ENCODE results near the gene ZFR2.
A peak's percentile ranks its signal among the peaks of the same experiment; 100 is the strongest.

ZFR2 gene

GRCh38 chr19:3805859-3806258 lies 63.0 kb downstream of the ZFR2 start:
- intact Hi-C loops (cut with DNase I; ENCODE audit: low total_unique reads), result no loop called here
- TF ChIP-seq CTCF (IDR thresholded peaks at IDR 0.05), result no peak
- Histone ChIP-seq H3K36me3 (no peaks in the 10 kb centered on the region), H3K4me3 (no peak overlapping the region), H3K27ac (no peak overlapping the region), H3K27me3 (peaks cover 0 to 62% of the 10 kb centered on the region in 2 donors), H3K9me3 (no peaks in the 10 kb centered on the region), H3K4me1 (peaks cover 0 to 12% (median 9%) of the 10 kb centered on the region in 4 donors)
- no peak for DNase-seq

GRCh38 chr19:3804429-3804828 lies 64.4 kb downstream of the ZFR2 start:
- DNase-seq, result no peak
- no peaks in the 10 kb centered on the region for H3K9me3 ChIP-seq
- peaks cover 0 to 12% (median 9%) of the 10 kb centered on the region in 4 donors for H3K4me1 ChIP-seq
- H3K36me3 ChIP-seq, result no peaks in the 10 kb centered on the region
- no peak overlapping the region for H3K27ac ChIP-seq
- intact Hi-C loops (cut with DNase I; ENCODE audit: low total_unique reads), result no loop called here
- no peak for TF ChIP-seq CTCF (IDR thresholded peaks at IDR 0.05)
- peaks cover 0 to 62% of the 10 kb centered on the region in 2 donors for H3K27me3 ChIP-seq
- H3K4me3 ChIP-seq, result no peak overlapping the region

- Histone ChIP-seq H3K27ac (no peak overlapping the region), H3K27me3 (peaks cover 0 to 67% of the 10 kb centered on the region in 2 donors), H3K4me1 (peaks cover 0 to 12% (median 9%) of the 10 kb centered on the region in 4 donors), H3K9me3 (no peaks in the 10 kb centered on the region), H3K36me3 (no peaks in the 10 kb centered on the region), H3K4me3 (no peak overlapping the region)
- no peak for DNase-seq
- TF ChIP-seq CTCF (IDR thresholded peaks at IDR 0.05), result no peak
- intact Hi-C loops (cut with DNase I; ENCODE audit: low total_unique reads), result no loop called here
Observed at GRCh38 chr19:3803986-3804385, 64.9 kb downstream of the ZFR2 start.

GRCh38 chr19:3803114-3803888 lies 65.5 kb downstream of the ZFR2 start:
- no peak overlapping the region for H3K4me3 ChIP-seq
- H3K36me3 ChIP-seq, result no peaks in the 10 kb centered on the region
- DNase-seq, result no peak
- H3K4me1 ChIP-seq, result peaks cover 0 to 12% (median 9%) of the 10 kb centered on the region in 4 donors
- peaks cover 0 to 73% of the 10 kb centered on the region in 2 donors for H3K27me3 ChIP-seq
- no peak overlapping the region for H3K27ac ChIP-seq
- no peaks in the 10 kb centered on the region for H3K9me3 ChIP-seq
- TF ChIP-seq CTCF (IDR thresholded peaks at IDR 0.05), result no peak
- intact Hi-C loops (cut with DNase I; ENCODE audit: low total_unique reads), result no loop called here

- intact Hi-C loops (cut with DNase I; ENCODE audit: low total_unique reads), result no loop called here
- no peak overlapping the region for H3K27ac ChIP-seq
- peaks cover 0 to 12% (median 9%) of the 10 kb centered on the region in 4 donors for H3K4me1 ChIP-seq
- TF ChIP-seq CTCF (IDR thresholded peaks at IDR 0.05), result no peak
- peak overlapping the region in 1 of 2 donors; percentile 25 for H3K4me3 ChIP-seq
- H3K27me3 ChIP-seq, result peaks cover 0 to 84% of the 10 kb centered on the region in 2 donors
- no peaks in the 10 kb centered on the region for H3K36me3 ChIP-seq
- no peak for DNase-seq
- H3K9me3 ChIP-seq, result peaks cover 0 to 9% (median 6%) of the 10 kb centered on the region in 3 donors
Observed at GRCh38 chr19:3801412-3802096, 67.3 kb downstream of the ZFR2 start.

Measured in tibial artery (tissue), 4 donors.